ENCODE results near the gene GPX3. TPM values are rescaled to one million over a fixed set of nuclear protein-coding genes. Genes with fewer than 3 reads are reported as not detected.

GPX3 gene, protein sequence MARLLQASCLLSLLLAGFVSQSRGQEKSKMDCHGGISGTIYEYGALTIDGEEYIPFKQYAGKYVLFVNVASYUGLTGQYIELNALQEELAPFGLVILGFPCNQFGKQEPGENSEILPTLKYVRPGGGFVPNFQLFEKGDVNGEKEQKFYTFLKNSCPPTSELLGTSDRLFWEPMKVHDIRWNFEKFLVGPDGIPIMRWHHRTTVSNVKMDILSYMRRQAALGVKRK
- total RNA-seq: 17.5 TPM

DNA sequence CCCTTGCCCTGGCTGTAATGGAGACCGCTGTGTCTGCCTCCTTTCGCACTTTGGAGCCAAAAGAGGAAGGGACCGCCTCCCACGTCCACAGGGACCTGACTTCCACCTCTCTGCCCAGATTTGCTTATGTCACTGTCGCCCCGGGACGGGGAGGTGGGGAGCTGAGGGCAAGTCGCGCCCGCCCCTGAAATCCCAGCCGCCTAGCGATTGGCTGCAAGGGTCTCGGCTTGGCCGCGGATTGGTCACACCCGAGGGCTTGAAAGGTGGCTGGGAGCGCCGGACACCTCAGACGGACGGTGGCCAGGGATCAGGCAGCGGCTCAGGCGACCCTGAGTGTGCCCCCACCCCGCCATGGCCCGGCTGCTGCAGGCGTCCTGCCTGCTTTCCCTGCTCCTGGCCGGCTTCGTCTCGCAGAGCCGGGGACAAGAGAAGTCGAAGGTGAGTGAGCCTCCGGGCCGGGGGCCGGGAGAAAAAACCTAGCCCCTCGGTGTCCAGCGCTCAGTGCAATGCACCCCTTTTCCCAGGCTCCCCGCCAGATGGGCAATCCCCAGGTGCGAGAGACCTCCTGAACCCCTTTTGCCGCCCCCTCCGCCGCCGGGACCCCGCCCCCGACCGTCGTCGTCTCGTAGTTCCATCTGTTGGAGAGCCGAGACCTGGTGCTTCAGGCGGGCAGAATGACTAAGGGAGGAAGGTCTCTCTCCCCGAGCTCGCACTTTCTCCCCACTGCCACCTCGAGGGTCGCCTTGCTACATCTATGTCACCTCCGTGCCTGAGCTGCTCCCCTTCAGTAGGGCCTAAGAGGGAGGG lies at the start of gene GPX3:
Gene GPX3 (plus strand): TSS at position 288 of the 807 bp plus-strand sequence. CDS start 64 bp downstream, at position 352.

Other genes starting within 250 kb of the GPX3 start
- gene SMIM3, start 241.8 kb upstream of the GPX3 start, total RNA-seq: 1.3 TPM
- gene IRGM, start 174.1 kb upstream of the GPX3 start, total RNA-seq: not detected
- gene ZNF300, start 115.6 kb upstream of the GPX3 start, total RNA-seq: 94.8 TPM
- gene TNIP1, start 60.4 kb downstream of the GPX3 start, total RNA-seq: 27.5 TPM
- gene ANXA6, start 137.2 kb downstream of the GPX3 start, total RNA-seq: 85.4 TPM
- gene CCDC69, start 203.5 kb downstream of the GPX3 start, total RNA-seq: 0.31 TPM
- gene GM2A, start 232.6 kb downstream of the GPX3 start, total RNA-seq: 8.5 TPM